Endothelial cell of hepatic sinusoid (primary cell): ENCODE measurements around the gene PLEKHA5.

Source experiments
- in situ Hi-C: cut with HindIII; loops from 2 replicates; pipeline ENCODE4 v1.10.0; 2017; ENCODE audit warnings: low sequenced_read_pairs

PLEKHA5 gene

GRCh38 chr12:19125325-19125724 is 4.2 kb upstream of the PLEKHA5 start:
- in situ Hi-C loops, result no loop called here

- in situ Hi-C loops, result no loop called here
These were observed 2.3 kb upstream of the PLEKHA5 start for GRCh38 chr12:19127270-19127669.

- in situ Hi-C loops, result no loop called here
These were observed 1.0 kb upstream of the PLEKHA5 start for GRCh38 chr12:19128485-19128884.

- in situ Hi-C loops, result no loop called here
These were observed 429 bp upstream of the PLEKHA5 start for GRCh38 chr12:19129122-19129485.

- in situ Hi-C loops, result no loop called here
These were observed 891 bp downstream of the PLEKHA5 start for GRCh38 chr12:19130224-19131024.

GRCh38 chr12:19131025-19131444 is 1.5 kb downstream of the PLEKHA5 start:
- in situ Hi-C loops, result no loop called here

DNA sequence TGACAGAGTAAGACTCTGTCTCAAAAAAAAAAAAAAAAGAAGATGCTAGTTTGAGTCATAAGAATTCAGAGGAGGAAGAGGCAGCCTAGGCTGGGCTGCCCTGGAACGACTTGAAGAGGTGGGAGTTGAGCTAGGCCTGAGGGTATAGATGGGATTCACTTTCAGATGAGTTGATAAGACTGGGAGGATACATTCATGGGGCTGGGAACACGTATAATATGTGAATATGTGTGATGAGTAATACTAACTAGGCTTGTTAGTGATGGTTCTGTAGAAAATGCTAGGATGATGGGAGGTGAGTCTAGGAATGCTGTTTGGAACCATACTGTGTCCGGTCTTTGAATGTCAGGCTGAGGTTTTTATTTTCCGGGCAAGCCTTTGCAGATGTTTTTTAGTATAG is 9.0 kb downstream of the PLEKHA5 start:
- in situ Hi-C loops, result loop anchor here (5.0 kb wide), 1 partner anchor 34 kb away; no protein-coding TSS in a partner anchor

GRCh38 chr12:19138956-19139355 is 9.4 kb downstream of the PLEKHA5 start:
- in situ Hi-C loops, result loop anchor here (5.0 kb wide), 1 partner anchor 33 kb away; no protein-coding TSS in a partner anchor

DNA sequence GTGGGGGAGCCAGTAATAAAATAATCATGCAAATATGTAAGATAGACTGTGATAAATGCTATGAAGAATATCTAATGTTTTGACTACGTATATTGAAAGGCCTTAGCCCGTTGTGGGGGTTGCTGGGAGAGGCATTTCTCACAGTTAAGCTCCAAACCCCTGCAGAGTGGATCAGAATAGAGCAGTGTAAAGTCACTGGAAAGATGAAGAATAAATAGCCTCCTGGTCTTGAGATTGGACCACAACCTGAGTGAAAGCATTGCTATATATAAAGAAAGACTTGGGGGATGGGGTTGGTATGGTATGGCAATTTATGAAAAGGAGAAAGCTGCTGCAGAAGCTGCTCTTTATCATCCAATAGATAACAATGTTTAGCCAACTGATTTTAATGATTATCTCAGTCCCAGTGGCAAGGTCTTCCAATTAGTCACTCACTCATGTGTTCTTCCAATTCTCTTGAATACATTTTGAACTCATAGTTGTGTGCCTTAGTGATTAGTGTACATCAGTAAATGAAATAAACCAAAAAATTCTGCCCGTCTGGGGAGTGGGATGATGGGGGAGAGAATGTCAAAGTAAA is 10.2 kb downstream of the PLEKHA5 start:
- in situ Hi-C loops, result loop anchor here (5.0 kb wide), 1 partner anchor 33 kb away; no protein-coding TSS in a partner anchor

DNA sequence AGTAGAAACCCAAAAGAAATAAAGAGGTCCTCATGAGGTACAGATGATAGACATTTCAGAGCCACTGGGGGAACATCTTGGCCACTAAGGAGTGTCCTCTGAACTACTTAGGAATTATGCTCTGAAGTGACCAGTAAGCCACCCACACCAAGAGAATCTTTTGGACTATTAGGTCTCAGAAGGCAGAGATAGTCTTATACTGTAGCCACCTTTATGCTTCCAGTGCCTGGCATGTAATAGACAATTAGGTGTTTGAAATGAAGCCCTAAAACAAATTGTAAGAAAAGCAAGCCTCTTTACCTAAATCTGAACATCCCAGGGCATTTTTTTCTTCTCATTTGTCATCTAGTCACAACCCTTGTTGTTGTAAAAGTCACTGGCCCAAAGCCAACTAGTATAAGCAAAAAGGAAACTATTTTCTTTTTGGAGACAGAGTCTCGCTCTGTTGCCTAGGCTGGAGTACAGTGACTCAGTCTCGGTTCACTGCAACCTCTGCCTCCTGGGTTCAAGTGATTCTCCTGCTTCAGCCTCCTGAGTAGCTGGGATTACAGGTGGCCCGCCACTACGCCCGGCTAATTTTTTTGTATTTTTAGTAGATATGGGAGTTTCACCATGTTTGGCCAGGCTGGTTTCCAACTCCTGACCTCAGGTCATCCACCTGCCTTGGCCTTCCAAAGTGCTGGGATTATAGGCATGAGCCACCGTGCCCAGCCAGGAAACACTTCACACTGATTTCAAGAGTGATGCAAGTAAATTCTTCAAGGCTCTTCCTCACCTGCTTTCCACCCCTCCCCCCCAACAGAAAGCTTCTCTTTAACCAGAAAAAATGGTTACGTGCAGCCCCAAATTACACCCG is 11.1 kb downstream of the PLEKHA5 start:
- in situ Hi-C loops, result no loop called here

DNA sequence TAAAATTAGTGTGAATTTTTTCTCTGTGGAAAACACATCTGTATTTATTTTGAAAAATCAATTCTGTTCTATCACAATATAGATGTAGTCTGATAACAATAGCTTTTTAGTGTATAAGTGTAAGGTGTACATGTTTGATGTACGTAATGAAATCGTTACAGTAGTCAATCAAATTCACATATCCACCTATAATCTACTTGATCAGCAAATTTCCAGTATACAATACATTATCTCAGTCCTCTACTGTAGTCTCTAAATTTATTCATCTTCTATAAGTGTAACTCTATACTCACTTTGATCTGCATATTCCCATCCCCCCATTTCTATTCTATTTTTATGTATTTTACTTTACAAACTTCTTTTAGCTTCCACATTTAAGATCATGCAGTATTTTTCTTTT is 13.0 kb downstream of the PLEKHA5 start:
- in situ Hi-C loops, result no loop called here

DNA sequence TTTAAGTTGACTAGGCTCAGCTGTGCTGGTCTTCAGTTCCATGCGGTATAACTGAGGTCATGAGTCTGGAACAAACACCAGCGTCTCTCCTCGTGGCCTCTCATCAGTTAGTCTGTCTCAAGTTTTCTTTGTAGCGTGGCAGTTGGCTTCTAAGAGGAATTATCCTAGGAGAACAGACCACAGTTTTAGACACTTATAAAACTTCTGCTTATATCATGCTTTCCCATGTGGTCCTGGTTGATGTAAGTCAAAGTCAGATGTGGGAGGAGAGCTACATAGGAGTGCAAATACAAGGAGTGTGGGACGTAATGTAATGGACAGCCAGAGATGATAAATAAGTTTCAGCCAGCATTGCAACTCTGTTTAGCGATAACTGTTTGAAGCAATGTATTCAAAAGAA is 14.8 kb downstream of the PLEKHA5 start:
- in situ Hi-C loops, result no loop called here

- in situ Hi-C loops, result no loop called here
These were observed 15.5 kb downstream of the PLEKHA5 start for GRCh38 chr12:19144985-19145384.

GRCh38 chr12:19148860-19149259 is 19.3 kb downstream of the PLEKHA5 start:
- in situ Hi-C loops, result no loop called here

DNA sequence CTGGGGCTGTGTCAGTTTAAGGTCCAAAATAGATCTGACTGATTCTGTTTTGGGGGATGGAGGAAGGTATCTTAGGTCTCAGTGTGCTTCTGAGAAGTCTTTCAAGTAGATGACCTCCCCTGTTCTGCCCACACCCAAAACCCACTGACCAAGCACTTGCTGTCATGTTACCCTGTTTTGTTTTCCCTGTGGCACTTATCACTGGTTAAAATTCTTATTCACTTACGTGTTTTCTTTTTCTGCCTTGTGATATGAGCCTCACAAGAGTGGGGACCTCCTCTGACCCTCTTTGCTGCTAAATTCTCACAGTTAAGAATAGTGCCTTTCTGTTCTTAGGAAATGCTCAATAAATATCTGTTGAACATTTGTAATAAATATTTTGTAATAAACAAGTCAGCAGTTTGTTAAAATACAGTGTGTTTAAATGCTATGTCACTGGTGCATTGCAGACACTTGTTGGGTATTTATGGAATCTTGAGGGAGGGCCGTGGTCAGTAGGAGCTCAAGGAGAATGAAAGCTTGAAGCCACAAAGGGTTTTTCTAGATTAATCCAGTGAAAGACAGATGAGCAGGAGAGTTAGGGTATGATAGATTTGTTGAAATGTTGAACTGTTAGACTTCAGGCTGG is 20.9 kb downstream of the PLEKHA5 start:
- in situ Hi-C loops, result loop anchor here (5.0 kb wide), 1 partner anchor 57 kb away; no protein-coding TSS in a partner anchor

DNA sequence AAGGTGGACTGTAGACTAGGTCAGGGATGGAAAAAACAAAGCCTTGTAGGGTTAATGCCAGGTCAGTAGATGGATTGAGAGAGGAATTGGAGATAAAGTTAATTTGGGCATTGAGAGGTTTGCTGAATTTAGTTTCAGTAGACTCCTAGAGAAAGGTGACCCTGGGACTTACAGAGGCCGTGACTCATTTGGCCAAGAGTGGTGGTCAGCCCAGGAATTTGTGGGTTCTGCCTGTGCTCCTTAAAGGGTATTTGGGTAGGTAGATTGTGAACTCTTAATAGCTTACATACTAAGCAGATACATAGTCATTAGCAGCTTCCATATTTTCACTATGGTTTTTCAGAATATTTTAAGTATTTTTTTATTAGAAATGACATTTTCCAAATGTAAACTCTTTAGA is 21.8 kb downstream of the PLEKHA5 start:
- in situ Hi-C loops, result loop anchor here (5.0 kb wide), 1 partner anchor 56 kb away; no protein-coding TSS in a partner anchor

GRCh38 chr12:19153396-19153795 is 23.9 kb downstream of the PLEKHA5 start:
- in situ Hi-C loops, result loop anchor here (5.0 kb wide), 1 partner anchor 54 kb away; no protein-coding TSS in a partner anchor

GRCh38 chr12:19154686-19155085 is 25.2 kb downstream of the PLEKHA5 start:
- in situ Hi-C loops, result loop anchor here (5.0 kb wide), 1 partner anchor 53 kb away; no protein-coding TSS in a partner anchor

DNA sequence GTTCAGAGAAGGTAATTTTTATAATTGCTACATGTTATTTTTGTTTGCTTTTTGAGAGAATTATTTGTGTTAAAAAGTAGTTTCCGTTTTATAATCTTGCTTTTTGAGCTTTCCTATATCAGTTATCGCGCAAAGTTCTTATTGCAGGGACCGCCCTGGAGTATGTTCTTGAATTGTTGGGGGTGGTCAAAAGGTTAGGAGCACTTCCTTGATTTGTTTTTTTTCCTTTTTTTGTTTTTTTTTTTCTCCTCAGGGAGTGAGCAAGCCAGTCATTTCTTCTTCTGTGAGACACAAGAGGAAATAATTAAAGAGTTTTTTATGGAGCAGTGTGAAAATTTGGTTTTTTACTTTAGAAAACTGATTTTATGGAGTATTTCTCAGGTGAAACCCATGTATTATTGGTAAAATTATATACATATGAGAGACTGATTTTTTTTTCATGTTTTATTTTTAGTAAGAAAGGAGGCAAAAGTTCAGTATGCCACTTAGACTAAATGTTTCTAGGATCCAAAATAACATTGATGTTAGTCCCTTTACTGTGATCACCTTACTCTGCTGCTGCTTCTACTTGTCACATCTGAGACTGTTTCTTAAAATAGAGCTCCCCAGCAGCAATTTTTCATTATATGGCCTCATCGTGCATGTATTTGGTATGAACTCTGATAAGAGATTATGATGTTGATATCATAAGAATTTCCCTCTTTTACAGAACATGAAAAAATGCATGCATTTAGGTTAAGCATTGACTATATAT is 26.6 kb downstream of the PLEKHA5 start:
- in situ Hi-C loops, result no loop called here

GRCh38 chr12:19158923-19159322 is 29.4 kb downstream of the PLEKHA5 start:
- in situ Hi-C loops, result no loop called here
